ENCODE results near the gene TIMELESS. TPM values are rescaled to one million over a fixed set of nuclear protein-coding genes. Genes with fewer than 3 reads are reported as not detected.

The TIMELESS gene
- total and polyA plus RNA-seq, 10 of the 15 experiments (the other 5 are each of a cell fraction or from before 2014, with no cell fraction given), result 5.8 to 57.8 (median 31.8) TPM

- TF ChIP-seq USF1 (IDR thresholded peaks at IDR 0.05; ENCODE audit: borderline replicate concordance, extremely low read length, insufficient read depth, low read depth, low read length), result peak; percentile 87
- TF ChIP-seq YY1 (IDR thresholded peaks at IDR 0.05; ENCODE audit: low read depth, low read length), result peak; percentile 44; the same call in 1 of the 2 replicates
- TF ChIP-seq MAX (IDR thresholded peaks at IDR 0.05; ENCODE audit: low read depth, low read length), result peak; percentile 54; the same call in 1 of the 2 replicates
- no peak for TF ChIP-seq FOS (IDR thresholded peaks at IDR 0.05; ENCODE audit: borderline replicate concordance, extremely low read depth, insufficient read length)
- TF ChIP-seq NR2F1 (conservative IDR thresholded peaks at IDR 0.05), result no peak
- 0 out of 2 replicates have a peak, but pooled peaks have one; percentile 33 for TF ChIP-seq WRNIP1 (IDR thresholded peaks at IDR 0.05; ENCODE audit: borderline replicate concordance, low read depth, low read length)
- TF ChIP-seq ZBTB11 (CRISPR knock-in tag; IDR thresholded peaks at IDR 0.05), result no peak
- TF ChIP-seq HDAC2 (IDR thresholded peaks at IDR 0.05), result no peak
- TF ChIP-seq HCFC1 (IDR thresholded peaks at IDR 0.05; ENCODE audit: low read length), result no peak
- TF ChIP-seq POLR2AphosphoS5 (IDR thresholded peaks at IDR 0.05; ENCODE audit: low read length), result peak; percentile 78
- TF ChIP-seq PKNOX1 (IDR thresholded peaks at IDR 0.05), result no peak
- TF ChIP-seq SRF (IDR thresholded peaks at IDR 0.05; ENCODE audit: low read depth in 2 of 2, low read length in 2 of 2), result 0 out of 4 replicates have a peak, but pooled peaks of 1 of the 2 experiments have one; percentile 5
- TF ChIP-seq ZNF687 (IDR thresholded peaks at IDR 0.05), result peak; percentile 47; the same call in 1 of the 2 replicates
- peak; percentile 26 to 35; a peak in 3 of 4 replicates for TF ChIP-seq IKZF2 (IDR thresholded peaks at IDR 0.05)
- peak; percentile 34; the same call in 1 of the 2 replicates for TF ChIP-seq LARP7 (IDR thresholded peaks at IDR 0.05)
- no peak for TF ChIP-seq NFYB (IDR thresholded peaks at IDR 0.05; ENCODE audit: insufficient read depth, low read depth, low read length)
- TF ChIP-seq RFX5 (IDR thresholded peaks at IDR 0.05; ENCODE audit: low read depth, low read length), result no peak
- TF ChIP-seq RUNX3 (IDR thresholded peaks at IDR 0.05; ENCODE audit: low read length), result 0 out of 2 replicates have a peak, but pooled peaks have one; percentile 7
- TF ChIP-seq ESRRA (IDR thresholded peaks at IDR 0.05; ENCODE audit: low read length), result no peak
- peak; percentile 77; the same call in 1 of the 2 replicates for TF ChIP-seq SPI1 (IDR thresholded peaks at IDR 0.05; ENCODE audit: borderline replicate concordance, insufficient read depth, low read depth, low read length)
Measured at GRCh38 chr12:56448860-56449621, at the start of gene TIMELESS (continued).

Measured in GM12878 (cell line).